ENCODE measurements around the gene POU5F2. TPM values are rescaled to one million over a fixed set of nuclear protein-coding genes. Genes with fewer than 3 reads are reported as not detected.

The POU5F2 gene
- total and polyA plus RNA-seq, 2 experiments from 2014 or later = 0.05 to 1.3 TPM

- no peak for DNase-seq (ENCODE audit: low spot score)
- Histone ChIP-seq H3K36me3 (replicated peaks; ENCODE audit: insufficient read depth, low read depth) (no peaks in the 10 kb centered on the region), H3K4me3 (no peak overlapping the region), H2AFZ (no peak overlapping the region), H3K4me2 (no peak overlapping the region), H3K4me1 (ENCODE audit: insufficient read depth) (no peaks in the 10 kb centered on the region), H3K9me3 (ENCODE audit: low read depth) (no peaks in the 10 kb centered on the region), H4K20me1 (ENCODE audit: insufficient read depth, poor library complexity, severe bottlenecking) (no peaks in the 10 kb centered on the region), H3K27me3 (no peaks in the 10 kb centered on the region), H3K9me2 (replicated peaks; ENCODE audit: insufficient read depth) (no peaks in the 10 kb centered on the region), H3K79me2 (no peaks in the 10 kb centered on the region), H3K27ac (no peak overlapping the region)
- TF ChIP-seq CTCF (IDR thresholded peaks at IDR 0.05; ENCODE audit: poor library complexity) (no peak), EZH2phosphoT487 (IDR thresholded peaks at IDR 0.05; ENCODE audit: low read depth, severe bottlenecking, unreplicated experiment) (no peak), EZH2 (IDR thresholded peaks at IDR 0.05; ENCODE audit: borderline replicate concordance) (no peak)
- WGBS (ENCODE audit: low lambda C conversion rate, missing lambda C conversion rate) = 90% methylated on average over 3 of the region's 3 CpGs
Observed at GRCh38 chr5:93777620-93778019, 36.2 kb upstream of the POU5F2 start.

- TF ChIP-seq EZH2phosphoT487 (IDR thresholded peaks at IDR 0.05; ENCODE audit: low read depth, severe bottlenecking, unreplicated experiment) = no peak
- TF ChIP-seq CTCF (IDR thresholded peaks at IDR 0.05; ENCODE audit: poor library complexity) = no peak
- TF ChIP-seq EZH2 (IDR thresholded peaks at IDR 0.05; ENCODE audit: borderline replicate concordance) = no peak
- no peak for DNase-seq (ENCODE audit: low spot score)
- H3K79me2 ChIP-seq = no peaks in the 10 kb centered on the region
- WGBS (ENCODE audit: low lambda C conversion rate, missing lambda C conversion rate) = 92% methylated on average over 5 of the region's 5 CpGs
- H3K4me2 ChIP-seq = no peak overlapping the region
- H4K20me1 ChIP-seq (ENCODE audit: insufficient read depth, poor library complexity, severe bottlenecking) = no peaks in the 10 kb centered on the region
- H3K27ac ChIP-seq = no peak overlapping the region
- H3K9me3 ChIP-seq (ENCODE audit: low read depth) = no peaks in the 10 kb centered on the region
- H2AFZ ChIP-seq = no peak overlapping the region
- no peak overlapping the region for H3K4me3 ChIP-seq
- no peaks in the 10 kb centered on the region for H3K9me2 ChIP-seq (replicated peaks; ENCODE audit: insufficient read depth)
- no peaks in the 10 kb centered on the region for H3K36me3 ChIP-seq (replicated peaks; ENCODE audit: insufficient read depth, low read depth)
- no peaks in the 10 kb centered on the region for H3K4me1 ChIP-seq (ENCODE audit: insufficient read depth)
- H3K27me3 ChIP-seq = no peaks in the 10 kb centered on the region
Observed at GRCh38 chr5:93756372-93756771, 15.0 kb upstream of the POU5F2 start.

GRCh38 chr5:93755716-93756115, 14.3 kb upstream of the POU5F2 start:
- no peaks in the 10 kb centered on the region for H3K27me3 ChIP-seq
- WGBS (ENCODE audit: low lambda C conversion rate, missing lambda C conversion rate) = 84% methylated on average over 10 of the region's 10 CpGs
- H2AFZ ChIP-seq = no peak overlapping the region
- TF ChIP-seq EZH2phosphoT487 (IDR thresholded peaks at IDR 0.05; ENCODE audit: low read depth, severe bottlenecking, unreplicated experiment) (no peak), EZH2 (IDR thresholded peaks at IDR 0.05; ENCODE audit: borderline replicate concordance) (no peak), CTCF (IDR thresholded peaks at IDR 0.05; ENCODE audit: poor library complexity) (no peak)
- H3K9me3 ChIP-seq (ENCODE audit: low read depth) = no peaks in the 10 kb centered on the region
- no peaks in the 10 kb centered on the region for H3K9me2 ChIP-seq (replicated peaks; ENCODE audit: insufficient read depth)
- H3K4me3 ChIP-seq = no peak overlapping the region
- H3K79me2 ChIP-seq = no peaks in the 10 kb centered on the region
- no peaks in the 10 kb centered on the region for H3K4me1 ChIP-seq (ENCODE audit: insufficient read depth)
- no peak for DNase-seq (ENCODE audit: low spot score)
- H3K36me3 ChIP-seq (replicated peaks; ENCODE audit: insufficient read depth, low read depth) = no peaks in the 10 kb centered on the region
- H4K20me1 ChIP-seq (ENCODE audit: insufficient read depth, poor library complexity, severe bottlenecking) = no peaks in the 10 kb centered on the region
- H3K4me2 ChIP-seq = no peak overlapping the region
- no peak overlapping the region for H3K27ac ChIP-seq

GRCh38 chr5:93748875-93749397, 7.5 kb upstream of the POU5F2 start:
- no peak for DNase-seq (ENCODE audit: low spot score)
- no peaks in the 10 kb centered on the region for H3K9me3 ChIP-seq (ENCODE audit: low read depth)
- H3K9me2 ChIP-seq (replicated peaks; ENCODE audit: insufficient read depth) = no peaks in the 10 kb centered on the region
- no peaks in the 10 kb centered on the region for H3K36me3 ChIP-seq (replicated peaks; ENCODE audit: insufficient read depth, low read depth)
- no peak overlapping the region for H2AFZ ChIP-seq
- no peaks in the 10 kb centered on the region for H3K27me3 ChIP-seq
- TF ChIP-seq EZH2 (IDR thresholded peaks at IDR 0.05; ENCODE audit: borderline replicate concordance) (no peak), EZH2phosphoT487 (IDR thresholded peaks at IDR 0.05; ENCODE audit: low read depth, severe bottlenecking, unreplicated experiment) (no peak), CTCF (IDR thresholded peaks at IDR 0.05; ENCODE audit: poor library complexity) (no peak)
- no peaks in the 10 kb centered on the region for H3K4me1 ChIP-seq (ENCODE audit: insufficient read depth)
- H3K4me3 ChIP-seq = no peak overlapping the region
- no peaks in the 10 kb centered on the region for H4K20me1 ChIP-seq (ENCODE audit: insufficient read depth, poor library complexity, severe bottlenecking)
- no peak overlapping the region for H3K4me2 ChIP-seq
- no peak overlapping the region for H3K27ac ChIP-seq
- WGBS (ENCODE audit: low lambda C conversion rate, missing lambda C conversion rate) = 95% methylated on average over 1 of the region's 1 CpG
- no peaks in the 10 kb centered on the region for H3K79me2 ChIP-seq

Data from hepatocyte (in vitro differentiated cells).